ENCODE measurements around the gene BLTP3A. TPM values are rescaled to one million over a fixed set of nuclear protein-coding genes. Genes with fewer than 3 reads are reported as not detected.
"Not testable (repeated sequence)": the region's sequence is repeated elsewhere in the genome, so short reads cannot be mapped to it uniquely, and the experiment has no call there.

BLTP3A gene
- total RNA-seq, 4 donors from 2014 or later = 9.8 to 16.8 (median 13.4) TPM

DNA sequence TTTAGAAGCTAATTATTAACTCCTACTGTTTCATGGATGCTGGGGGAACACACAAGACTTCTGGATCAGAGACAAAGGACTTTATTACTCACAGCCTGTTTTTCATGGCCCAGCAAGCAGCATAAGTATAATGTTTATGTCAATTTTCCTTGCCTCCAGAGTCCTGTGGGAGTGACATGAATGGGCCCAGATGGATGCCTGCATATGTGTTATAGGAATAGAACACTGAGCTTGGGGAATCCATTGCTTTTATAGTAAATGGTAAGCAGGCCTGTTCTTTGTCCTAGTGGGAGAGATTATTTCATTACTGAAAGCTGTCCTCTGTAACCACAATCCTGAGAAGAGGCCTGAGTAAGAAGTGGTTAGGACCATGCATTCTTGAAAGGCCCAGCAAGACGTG lies 25.6 kb downstream of the BLTP3A start:
- Histone ChIP-seq H3K27ac (peak overlapping the region in 1 of 4 donors; percentile 33), H3K9me3 (no peaks in the 10 kb centered on the region), H3K4me3 (no peak overlapping the region), H3K4me1 (peaks cover 0 to 33% (median 7%) of the 10 kb centered on the region in 4 donors), H3K36me3 (peaks cover 0 to 9% (median 0%) of the 10 kb centered on the region in 3 donors), H3K27me3 (no peaks in the 10 kb centered on the region)
- no peak for DNase-seq (ENCODE audit: low spot score in 2 of 2)
- no peak for TF ChIP-seq POLR2A (IDR thresholded peaks at IDR 0.05)
- TF ChIP-seq EP300 (IDR thresholded peaks at IDR 0.05) = no peak
- TF ChIP-seq CTCF (IDR thresholded peaks at IDR 0.05) = no peak
- 56 to 61% methylated on average over 1 of the region's 1 CpG for WGBS, 2 donors

DNA sequence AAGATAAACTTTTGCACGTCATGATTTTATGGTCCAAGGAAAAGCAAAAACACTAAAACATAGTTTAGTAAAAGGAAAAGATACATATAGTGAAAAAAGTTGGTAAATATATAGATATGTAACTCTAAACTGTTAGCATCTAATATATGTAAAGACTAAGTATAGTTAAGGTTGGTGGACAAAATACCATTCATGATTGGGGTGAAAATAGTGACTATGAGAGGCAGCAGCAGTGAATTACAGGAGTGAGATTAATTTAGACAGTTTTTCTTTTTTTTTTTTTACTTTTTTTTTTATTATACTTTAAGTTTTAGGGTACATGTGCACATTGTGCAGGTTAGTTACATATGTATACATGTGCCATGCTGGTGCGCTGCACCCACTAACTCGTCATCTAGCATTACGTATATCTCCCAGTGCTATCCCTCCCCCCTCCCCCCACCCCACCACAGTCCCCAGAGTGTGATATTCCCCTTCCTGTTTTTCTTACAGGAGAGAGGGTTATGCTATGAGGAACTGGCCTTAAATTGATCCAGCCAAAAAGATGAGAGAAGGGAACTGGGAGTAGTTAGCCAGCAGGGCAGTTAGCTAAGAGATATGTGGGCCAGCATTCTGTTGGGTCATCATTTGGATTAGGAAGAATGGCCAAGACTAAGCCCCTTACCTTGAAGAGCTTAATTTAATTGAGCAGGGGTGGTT lies 27.1 kb downstream of the BLTP3A start:
- H3K9me3 ChIP-seq; H3K27me3 ChIP-seq; DNase-seq (ENCODE audit: low spot score in 2 of 2); H3K4me3 ChIP-seq: not testable (repeated sequence)
- 59 to 64% methylated on average over 4 of the region's 4 CpGs for WGBS, 2 donors
- peak overlapping the region in 1 of 4 donors; percentile 6 for H3K27ac ChIP-seq
- H3K36me3 ChIP-seq = peaks cover 0 to 25% (median 0%) of the 10 kb centered on the region in 3 donors
- H3K4me1 ChIP-seq = peaks cover 0 to 19% (median 4%) of the 10 kb centered on the region in 4 donors

DNA sequence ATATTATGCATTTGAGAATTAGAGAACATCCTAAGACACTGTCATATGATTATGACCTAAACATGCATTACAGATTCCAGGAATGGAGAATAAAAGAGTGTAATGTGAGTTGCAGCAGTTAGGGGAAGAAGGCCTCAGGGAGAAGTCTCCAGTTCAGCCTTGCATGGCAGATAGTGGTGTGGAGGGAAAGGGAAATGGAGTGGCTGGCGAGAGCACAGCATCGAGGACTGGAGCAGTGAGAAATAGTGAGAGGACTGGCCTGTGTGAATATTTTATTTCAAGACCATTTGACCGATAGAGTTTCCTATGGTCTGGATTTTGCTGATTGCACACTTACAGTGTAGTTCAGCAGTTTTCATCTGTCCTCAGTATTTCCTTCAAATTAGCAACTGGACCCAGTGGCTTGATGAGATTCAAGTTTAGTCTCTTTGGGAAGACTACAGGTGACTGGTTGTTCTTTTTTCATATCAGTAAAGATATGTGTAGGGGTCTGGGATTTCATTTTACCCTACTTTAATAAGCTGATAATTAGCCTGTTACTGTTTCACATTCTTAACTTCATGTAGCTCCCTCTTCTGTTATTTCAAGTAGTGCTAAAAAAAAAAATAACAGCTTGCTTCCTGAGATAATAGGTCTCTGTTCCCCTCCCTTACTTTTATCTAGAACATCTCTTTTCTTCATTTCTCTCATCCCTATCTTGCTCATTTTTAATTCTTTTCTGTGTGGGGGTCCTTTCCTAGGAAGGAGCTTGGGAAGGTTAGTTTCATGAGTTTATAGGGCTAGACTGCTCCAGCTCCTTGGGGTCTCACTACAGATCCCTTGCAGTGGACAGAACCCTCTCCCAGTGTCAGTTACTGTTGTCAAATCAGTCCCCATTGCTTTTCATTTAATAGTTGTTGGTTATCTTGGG lies 27.9 kb downstream of the BLTP3A start:
- TF ChIP-seq CTCF (IDR thresholded peaks at IDR 0.05) (no peak), POLR2A (IDR thresholded peaks at IDR 0.05) (no peak)
- peak overlapping the region in 1 of 4 donors; percentile 6 for H3K27ac ChIP-seq
- no peak overlapping the region for H3K4me3 ChIP-seq
- no peak for DNase-seq (ENCODE audit: low spot score in 2 of 2)
- no peaks in the 10 kb centered on the region for H3K9me3 ChIP-seq
- peaks cover 0 to 19% (median 4%) of the 10 kb centered on the region in 4 donors for H3K4me1 ChIP-seq
- 66 to 76% methylated on average over 3 of the region's 3 CpGs for WGBS, 2 donors
- H3K36me3 ChIP-seq = peaks cover 0 to 33% (median 0%) of the 10 kb centered on the region in 3 donors
- H3K27me3 ChIP-seq = no peaks in the 10 kb centered on the region

GRCh38 chr6:34829137-34829536 lies 37.3 kb downstream of the BLTP3A start:
- DNase-seq (ENCODE audit: low spot score in 2 of 2) = no peak
- 93 to 94% methylated on average over 2 of the region's 2 CpGs for WGBS, 2 donors

GRCh38 chr6:34832942-34833341 lies 41.1 kb downstream of the BLTP3A start:
- H3K4me3 ChIP-seq = no peak overlapping the region
- DNase-seq (ENCODE audit: low spot score in 2 of 2) = no peak
- TF ChIP-seq POLR2A (IDR thresholded peaks at IDR 0.05) (no peak), EP300 (IDR thresholded peaks at IDR 0.05) (no peak), CTCF (IDR thresholded peaks at IDR 0.05) (no peak)
- peaks cover 0 to 5% (median 0%) of the 10 kb centered on the region in 4 donors for H3K4me1 ChIP-seq
- 97 to 100% methylated on average over 1 of the region's 1 CpG for WGBS, 2 donors
- H3K9me3 ChIP-seq = no peaks in the 10 kb centered on the region
- H3K36me3 ChIP-seq = peaks cover 0 to 65% (median 0%) of the 10 kb centered on the region in 3 donors
- no peaks in the 10 kb centered on the region for H3K27me3 ChIP-seq
- H3K27ac ChIP-seq = no peak overlapping the region

More at GRCh38 chr6:34829137-34829536, 37.3 kb downstream of the BLTP3A start:
- Histone ChIP-seq H3K9me3 (no peaks in the 10 kb centered on the region), H3K36me3 (peaks cover 0 to 65% (median 0%) of the 10 kb centered on the region in 3 donors), H3K4me3 (no peak overlapping the region), H3K27me3 (no peaks in the 10 kb centered on the region), H3K4me1 (no peaks in the 10 kb centered on the region), H3K27ac (no peak overlapping the region)
- TF ChIP-seq EP300 (IDR thresholded peaks at IDR 0.05) (no peak), CTCF (IDR thresholded peaks at IDR 0.05) (no peak), POLR2A (IDR thresholded peaks at IDR 0.05) (no peak)

All from tibial nerve (tissue), 4 donors.